NT2/D1 (cell line): Measurements from ENCODE around the gene SLC39A11.
"Not testable (repeated sequence)": the region's sequence is repeated elsewhere in the genome, so short reads cannot be mapped to it uniquely, and the experiment has no call there.

Source experiments
- SUZ12 ChIP-seq: IDR thresholded peaks from 2 replicates; pipeline ENCODE4 v1.6.1; 2011; ENCODE audit not compliant: insufficient read length, insufficient read depth; ENCODE audit errors: extremely low read depth
- YY1 ChIP-seq: IDR thresholded peaks from 2 replicates; pipeline ENCODE4 v1.6.1; 2011; ENCODE audit not compliant: insufficient read length, insufficient read depth
- ZNF274 ChIP-seq: IDR thresholded peaks from 2 replicates; pipeline ENCODE4 v1.6.1; 2011; ENCODE audit warnings: mild to moderate bottlenecking, low read depth, low read length

DNA sequence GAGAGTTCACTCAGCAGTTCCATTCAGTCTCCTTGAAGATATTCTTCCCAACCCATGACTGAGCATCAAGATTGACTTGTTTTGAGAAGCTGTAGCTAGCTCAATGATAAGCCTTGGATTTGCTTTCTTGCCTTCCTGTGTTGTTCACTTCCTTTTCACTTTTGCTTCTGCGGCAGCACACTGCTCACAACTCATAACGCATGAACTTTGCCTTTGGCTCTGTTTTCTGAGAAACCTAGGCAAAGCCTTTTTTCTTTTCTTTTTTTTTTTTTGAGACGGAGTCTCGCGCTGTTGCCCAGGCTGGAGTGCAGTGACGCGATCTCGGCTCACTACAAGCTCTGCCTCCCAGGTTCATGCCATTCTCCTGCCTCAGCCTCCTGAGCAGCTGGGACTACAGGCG is 383.8 kb downstream of the SLC39A11 start:
- not testable (repeated sequence) for TF ChIP-seq ZNF274, YY1, SUZ12
